ENCODE data around the gene DYTN.

DNA sequence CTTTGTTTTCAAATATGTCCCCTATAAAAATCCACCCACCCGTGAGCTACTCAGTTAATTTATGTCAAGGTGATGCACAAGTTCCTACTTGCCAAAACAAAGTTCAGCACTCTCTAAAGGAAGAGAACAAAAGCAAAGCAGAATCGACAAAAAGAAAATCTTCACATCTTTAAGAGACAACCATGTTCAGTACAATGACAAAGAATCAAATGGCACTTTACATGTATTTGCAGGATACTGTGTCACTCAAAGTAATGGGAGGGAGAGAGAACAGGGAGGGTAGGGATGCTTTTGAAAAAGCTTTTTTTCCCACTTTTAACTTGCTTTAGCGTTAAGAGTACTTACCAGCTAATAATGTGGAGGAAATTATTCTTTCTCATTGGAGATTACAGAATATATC, 115.0 kb downstream of the DYTN start:
- TF ChIP-seq FOXJ3 (CRISPR knock-in tag; IDR thresholded peaks at IDR 0.05): no peak
- TF ChIP-seq, protein P1, sequence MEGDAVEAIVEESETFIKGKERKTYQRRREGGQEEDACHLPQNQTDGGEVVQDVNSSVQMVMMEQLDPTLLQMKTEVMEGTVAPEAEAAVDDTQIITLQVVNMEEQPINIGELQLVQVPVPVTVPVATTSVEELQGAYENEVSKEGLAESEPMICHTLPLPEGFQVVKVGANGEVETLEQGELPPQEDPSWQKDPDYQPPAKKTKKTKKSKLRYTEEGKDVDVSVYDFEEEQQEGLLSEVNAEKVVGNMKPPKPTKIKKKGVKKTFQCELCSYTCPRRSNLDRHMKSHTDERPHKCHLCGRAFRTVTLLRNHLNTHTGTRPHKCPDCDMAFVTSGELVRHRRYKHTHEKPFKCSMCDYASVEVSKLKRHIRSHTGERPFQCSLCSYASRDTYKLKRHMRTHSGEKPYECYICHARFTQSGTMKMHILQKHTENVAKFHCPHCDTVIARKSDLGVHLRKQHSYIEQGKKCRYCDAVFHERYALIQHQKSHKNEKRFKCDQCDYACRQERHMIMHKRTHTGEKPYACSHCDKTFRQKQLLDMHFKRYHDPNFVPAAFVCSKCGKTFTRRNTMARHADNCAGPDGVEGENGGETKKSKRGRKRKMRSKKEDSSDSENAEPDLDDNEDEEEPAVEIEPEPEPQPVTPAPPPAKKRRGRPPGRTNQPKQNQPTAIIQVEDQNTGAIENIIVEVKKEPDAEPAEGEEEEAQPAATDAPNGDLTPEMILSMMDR (IDR thresholded peaks at IDR 0.05): no peak
- no peak for TF ChIP-seq JUND (IDR thresholded peaks at IDR 0.05)
- TF ChIP-seq RXRA (IDR thresholded peaks at IDR 0.05; ENCODE audit: borderline replicate concordance, low read depth): no peak
- TF ChIP-seq MXI1 (IDR thresholded peaks at IDR 0.05; ENCODE audit: low read depth, low read length): no peak
- TF ChIP-seq, protein P2, sequence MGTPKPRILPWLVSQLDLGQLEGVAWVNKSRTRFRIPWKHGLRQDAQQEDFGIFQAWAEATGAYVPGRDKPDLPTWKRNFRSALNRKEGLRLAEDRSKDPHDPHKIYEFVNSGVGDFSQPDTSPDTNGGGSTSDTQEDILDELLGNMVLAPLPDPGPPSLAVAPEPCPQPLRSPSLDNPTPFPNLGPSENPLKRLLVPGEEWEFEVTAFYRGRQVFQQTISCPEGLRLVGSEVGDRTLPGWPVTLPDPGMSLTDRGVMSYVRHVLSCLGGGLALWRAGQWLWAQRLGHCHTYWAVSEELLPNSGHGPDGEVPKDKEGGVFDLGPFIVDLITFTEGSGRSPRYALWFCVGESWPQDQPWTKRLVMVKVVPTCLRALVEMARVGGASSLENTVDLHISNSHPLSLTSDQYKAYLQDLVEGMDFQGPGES (IDR thresholded peaks at IDR 0.05; ENCODE audit: low read depth, low read length): no peak
- no peak for TF ChIP-seq EZH2phosphoT487 (IDR thresholded peaks at IDR 0.05; ENCODE audit: borderline replicate concordance, low read depth)
- TF ChIP-seq RAD21 (IDR thresholded peaks at IDR 0.05; ENCODE audit: low read length): no peak
- no peak for TF ChIP-seq FOXM1 (IDR thresholded peaks at IDR 0.05; ENCODE audit: low read depth)
- TF ChIP-seq, protein P3, sequence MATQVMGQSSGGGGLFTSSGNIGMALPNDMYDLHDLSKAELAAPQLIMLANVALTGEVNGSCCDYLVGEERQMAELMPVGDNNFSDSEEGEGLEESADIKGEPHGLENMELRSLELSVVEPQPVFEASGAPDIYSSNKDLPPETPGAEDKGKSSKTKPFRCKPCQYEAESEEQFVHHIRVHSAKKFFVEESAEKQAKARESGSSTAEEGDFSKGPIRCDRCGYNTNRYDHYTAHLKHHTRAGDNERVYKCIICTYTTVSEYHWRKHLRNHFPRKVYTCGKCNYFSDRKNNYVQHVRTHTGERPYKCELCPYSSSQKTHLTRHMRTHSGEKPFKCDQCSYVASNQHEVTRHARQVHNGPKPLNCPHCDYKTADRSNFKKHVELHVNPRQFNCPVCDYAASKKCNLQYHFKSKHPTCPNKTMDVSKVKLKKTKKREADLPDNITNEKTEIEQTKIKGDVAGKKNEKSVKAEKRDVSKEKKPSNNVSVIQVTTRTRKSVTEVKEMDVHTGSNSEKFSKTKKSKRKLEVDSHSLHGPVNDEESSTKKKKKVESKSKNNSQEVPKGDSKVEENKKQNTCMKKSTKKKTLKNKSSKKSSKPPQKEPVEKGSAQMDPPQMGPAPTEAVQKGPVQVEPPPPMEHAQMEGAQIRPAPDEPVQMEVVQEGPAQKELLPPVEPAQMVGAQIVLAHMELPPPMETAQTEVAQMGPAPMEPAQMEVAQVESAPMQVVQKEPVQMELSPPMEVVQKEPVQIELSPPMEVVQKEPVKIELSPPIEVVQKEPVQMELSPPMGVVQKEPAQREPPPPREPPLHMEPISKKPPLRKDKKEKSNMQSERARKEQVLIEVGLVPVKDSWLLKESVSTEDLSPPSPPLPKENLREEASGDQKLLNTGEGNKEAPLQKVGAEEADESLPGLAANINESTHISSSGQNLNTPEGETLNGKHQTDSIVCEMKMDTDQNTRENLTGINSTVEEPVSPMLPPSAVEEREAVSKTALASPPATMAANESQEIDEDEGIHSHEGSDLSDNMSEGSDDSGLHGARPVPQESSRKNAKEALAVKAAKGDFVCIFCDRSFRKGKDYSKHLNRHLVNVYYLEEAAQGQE (IDR thresholded peaks at IDR 0.05; ENCODE audit: low read depth, low read length): no peak
- TF ChIP-seq RCOR1 (IDR thresholded peaks at IDR 0.05; ENCODE audit: low read length): no peak
- no peak for TF ChIP-seq POLR2AphosphoS5 (IDR thresholded peaks at IDR 0.05; ENCODE audit: low read depth, low read length)
- TF ChIP-seq SIN3A (IDR thresholded peaks at IDR 0.05; ENCODE audit: borderline replicate concordance, low read depth, low read length): no peak
- TF ChIP-seq GABPA (IDR thresholded peaks at IDR 0.05; ENCODE audit: low read depth): no peak
